Osteoblast (primary cell): ENCODE results near the gene RNF128. TPM values are rescaled to one million over a fixed set of nuclear protein-coding genes. Genes with fewer than 3 reads are reported as not detected.

Experiments used
- DNase-seq: peaks from one replicate; pipeline ENCODE4 v3.0.0; 2011; ENCODE audit warnings: low spot score, mixed read lengths; ENCODE audit not compliant: insufficient read length; ENCODE audit errors: missing footprints
- H2AFZ ChIP-seq: 2 replicates; pipeline ENCODE4 v1.6.0; 2011; ENCODE audit warnings: mild to moderate bottlenecking, low read length
- H3K27ac ChIP-seq: 2 replicates; pipeline ENCODE4 v1.5.1; 2011; ENCODE audit warnings: mild to moderate bottlenecking, low read depth, low read length, moderate library complexity
- H3K27me3 ChIP-seq: 2 replicates; pipeline ENCODE4 v1.6.0; 2012; ENCODE audit warnings: mild to moderate bottlenecking, control low read depth, inconsistent platforms, low read length, moderate library complexity; ENCODE audit not compliant: insufficient read depth
- H3K36me3 ChIP-seq: 2 replicates; pipeline ENCODE4 v1.5.1; 2011; ENCODE audit warnings: mild to moderate bottlenecking, low read length, control low read depth, moderate library complexity; ENCODE audit not compliant: insufficient read depth
- H3K4me1 ChIP-seq: 2 replicates; pipeline ENCODE4 v1.5.1; 2011; ENCODE audit warnings: mild to moderate bottlenecking, low read length, control low read depth, moderate library complexity; ENCODE audit not compliant: insufficient read depth
- H3K4me2 ChIP-seq: 2 replicates; pipeline ENCODE4 v1.6.0; 2011; ENCODE audit warnings: mild to moderate bottlenecking, low read length; ENCODE audit not compliant: insufficient read depth
- H3K4me3 ChIP-seq: fragments of 200-600 bp; sonication (generic); 3 replicates; pipeline ENCODE4 v1.5.1; 2012; ENCODE audit warnings: mild to moderate bottlenecking, low read length, inconsistent platforms; ENCODE audit not compliant: insufficient read depth
- H3K79me2 ChIP-seq: 2 replicates; pipeline ENCODE4 v1.6.0; 2012; ENCODE audit warnings: mild to moderate bottlenecking, low read length, control low read depth, inconsistent platforms; ENCODE audit not compliant: insufficient read depth
- H3K9me3 ChIP-seq: 2 replicates; pipeline ENCODE4 v1.5.1; 2011; ENCODE audit warnings: low read depth, low read length, control low read depth
- H4K20me1 ChIP-seq: 2 replicates; pipeline ENCODE4 v1.6.0; 2012; ENCODE audit warnings: mild to moderate bottlenecking, low read length, control low read depth; ENCODE audit not compliant: insufficient read depth
- total RNA-seq: library from RNA; depleted of rRNA; stranded (reverse); fragments of >200 nt; gene quantifications from 2 replicates; pipeline ENCODE4 v1.2.3, GENCODE V29; 2012
- TF ChIP-seq, protein P1 (sequence below): IDR thresholded peaks from 2 replicates; pipeline ENCODE4 v1.5.1; 2011; ENCODE audit warnings: mild to moderate bottlenecking, low read depth, low read length, moderate library complexity; ENCODE audit errors: extremely low read depth

RNF128 gene
- total RNA-seq, 1 donor: 0.72 TPM

DNA sequence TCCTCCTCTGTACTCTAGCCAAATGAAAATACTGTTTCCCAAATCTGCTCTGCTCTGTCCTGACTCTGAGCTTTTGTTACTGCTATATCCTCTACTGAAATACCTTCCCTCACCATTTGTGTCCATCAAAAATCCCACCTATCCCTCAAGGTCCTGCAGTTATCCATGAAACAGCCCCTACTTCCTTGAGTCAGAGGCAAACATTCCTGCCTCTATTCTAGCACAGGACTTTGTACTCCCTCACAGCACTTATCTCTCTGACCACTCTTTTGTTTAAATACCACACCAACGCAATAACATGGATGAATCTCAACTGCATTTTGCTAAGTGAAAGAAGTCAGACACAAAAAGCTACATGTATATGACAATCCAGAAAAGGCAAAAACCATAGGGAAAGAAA is 10.5 kb upstream of the RNF128 start:
- Histone ChIP-seq H3K9me3 (no peaks in the 10 kb centered on the region), H3K27me3 (peaks cover 7% of the 10 kb centered on the region), H4K20me1 (no peaks in the 10 kb centered on the region), H3K79me2 (no peaks in the 10 kb centered on the region), H3K4me1 (peaks cover 2% of the 10 kb centered on the region), H3K36me3 (no peaks in the 10 kb centered on the region), H3K4me3 (no peak overlapping the region), H3K4me2 (no peak overlapping the region), H2AFZ (no peak overlapping the region), H3K27ac (no peak overlapping the region)
- TF ChIP-seq, protein P1, sequence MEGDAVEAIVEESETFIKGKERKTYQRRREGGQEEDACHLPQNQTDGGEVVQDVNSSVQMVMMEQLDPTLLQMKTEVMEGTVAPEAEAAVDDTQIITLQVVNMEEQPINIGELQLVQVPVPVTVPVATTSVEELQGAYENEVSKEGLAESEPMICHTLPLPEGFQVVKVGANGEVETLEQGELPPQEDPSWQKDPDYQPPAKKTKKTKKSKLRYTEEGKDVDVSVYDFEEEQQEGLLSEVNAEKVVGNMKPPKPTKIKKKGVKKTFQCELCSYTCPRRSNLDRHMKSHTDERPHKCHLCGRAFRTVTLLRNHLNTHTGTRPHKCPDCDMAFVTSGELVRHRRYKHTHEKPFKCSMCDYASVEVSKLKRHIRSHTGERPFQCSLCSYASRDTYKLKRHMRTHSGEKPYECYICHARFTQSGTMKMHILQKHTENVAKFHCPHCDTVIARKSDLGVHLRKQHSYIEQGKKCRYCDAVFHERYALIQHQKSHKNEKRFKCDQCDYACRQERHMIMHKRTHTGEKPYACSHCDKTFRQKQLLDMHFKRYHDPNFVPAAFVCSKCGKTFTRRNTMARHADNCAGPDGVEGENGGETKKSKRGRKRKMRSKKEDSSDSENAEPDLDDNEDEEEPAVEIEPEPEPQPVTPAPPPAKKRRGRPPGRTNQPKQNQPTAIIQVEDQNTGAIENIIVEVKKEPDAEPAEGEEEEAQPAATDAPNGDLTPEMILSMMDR: no peak
- no peak for DNase-seq

DNA sequence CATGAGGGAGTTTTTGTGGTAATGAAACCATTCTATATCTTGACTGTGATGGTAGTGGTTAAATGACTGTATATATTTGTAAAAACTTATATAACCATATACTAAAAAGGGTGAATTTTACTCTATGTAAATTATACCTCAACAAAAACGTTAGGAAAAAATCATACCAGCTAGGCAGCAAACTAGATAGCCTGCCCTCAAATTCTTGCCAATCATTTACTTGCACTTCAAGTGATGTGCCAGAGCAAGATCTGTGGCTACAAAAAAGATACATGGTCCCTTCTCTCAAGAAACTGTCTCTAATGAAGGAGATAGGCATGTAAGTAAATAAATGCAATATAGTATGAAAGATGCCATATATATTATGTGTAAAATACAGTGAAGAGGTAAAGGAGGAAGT is 10.0 kb upstream of the RNF128 start:
- no peak overlapping the region for H3K4me3 ChIP-seq
- no peak overlapping the region for H2AFZ ChIP-seq
- peaks cover 7% of the 10 kb centered on the region for H3K27me3 ChIP-seq
- TF ChIP-seq, protein P1: no peak
- H4K20me1 ChIP-seq: no peaks in the 10 kb centered on the region
- no peaks in the 10 kb centered on the region for H3K79me2 ChIP-seq
- no peaks in the 10 kb centered on the region for H3K36me3 ChIP-seq
- no peak overlapping the region for H3K27ac ChIP-seq
- DNase-seq: no peak
- H3K4me1 ChIP-seq: no peaks in the 10 kb centered on the region
- H3K9me3 ChIP-seq: no peaks in the 10 kb centered on the region
- H3K4me2 ChIP-seq: no peak overlapping the region

DNA sequence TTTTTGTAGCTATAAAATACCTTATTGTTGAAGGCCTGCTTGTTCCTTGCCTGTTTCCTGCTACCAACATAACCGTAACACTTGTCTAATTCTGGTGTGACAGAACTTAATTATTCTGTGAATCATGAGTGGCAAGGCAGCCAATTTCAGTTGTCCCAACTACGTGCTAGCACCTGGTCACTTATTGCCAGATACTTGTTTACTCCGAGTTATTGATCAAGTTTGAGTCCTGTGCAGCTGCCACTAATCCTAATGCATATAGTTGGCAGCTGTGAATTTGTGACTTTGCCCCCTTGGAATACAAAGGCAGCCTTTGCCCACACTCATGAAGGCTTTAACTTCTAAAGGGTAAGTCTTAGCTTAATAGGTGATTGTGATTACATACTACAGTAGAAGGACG is 7.8 kb upstream of the RNF128 start:
- no peak for DNase-seq
- TF ChIP-seq, protein P1: no peak
- H3K79me2 ChIP-seq: no peaks in the 10 kb centered on the region
- H3K4me1 ChIP-seq: no peaks in the 10 kb centered on the region
- H3K9me3 ChIP-seq: no peaks in the 10 kb centered on the region
- no peak overlapping the region for H3K27ac ChIP-seq
- H3K4me2 ChIP-seq: no peak overlapping the region
- no peak overlapping the region for H3K4me3 ChIP-seq
- H2AFZ ChIP-seq: no peak overlapping the region
- no peaks in the 10 kb centered on the region for H4K20me1 ChIP-seq
- H3K27me3 ChIP-seq: peaks cover 7% of the 10 kb centered on the region
- H3K36me3 ChIP-seq: no peaks in the 10 kb centered on the region

DNA sequence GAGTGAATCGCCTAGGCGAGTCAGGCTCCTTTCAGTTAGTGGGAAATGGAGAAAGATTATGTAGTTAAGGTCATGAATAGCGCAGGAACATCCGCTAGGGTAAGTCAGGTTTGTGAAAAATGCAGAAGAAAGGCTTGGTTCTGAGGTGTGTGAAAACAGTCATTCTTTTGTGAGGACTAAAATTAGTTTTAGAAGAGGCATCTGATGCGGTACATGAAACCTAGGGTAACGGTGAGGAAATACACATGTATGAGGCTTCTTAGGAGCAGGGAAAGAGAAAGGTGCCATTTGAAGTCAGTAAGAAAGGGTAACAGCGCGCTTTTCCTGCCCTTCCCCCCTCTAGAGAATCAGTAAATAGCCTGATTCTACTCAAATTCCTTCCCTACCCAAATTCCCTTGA is 570 bp upstream of the RNF128 start:
- H3K9me3 ChIP-seq: no peaks in the 10 kb centered on the region
- H3K27ac ChIP-seq: no peak overlapping the region
- H3K27me3 ChIP-seq: peaks cover 23% of the 10 kb centered on the region
- H3K4me3 ChIP-seq: peak overlapping the region; percentile 73
- peak overlapping the region; percentile 89 for H3K4me2 ChIP-seq
- peak overlapping the region; percentile 80 for H2AFZ ChIP-seq
- H3K36me3 ChIP-seq: no peaks in the 10 kb centered on the region
- no peaks in the 10 kb centered on the region for H4K20me1 ChIP-seq
- H3K79me2 ChIP-seq: no peaks in the 10 kb centered on the region
- TF ChIP-seq, protein P1: no peak
- peak; percentile 86 for DNase-seq
- no peaks in the 10 kb centered on the region for H3K4me1 ChIP-seq
